Liver (tissue), 9 donors: Measurements from ENCODE around the gene MYMK. TPM values are rescaled to one million over a fixed set of nuclear protein-coding genes. Genes with fewer than 3 reads are reported as not detected.

ENCODE experiments used
- DNase-seq: peaks from one replicate; pipeline ENCODE4 v3.0.0-alpha.2; 2017; ENCODE audit warnings: low spot score
- H3K27ac ChIP-seq, 2 donors: one replicate each; pipeline ENCODE4 v1.7.0; 2013; ENCODE audit warnings: inconsistent platforms in 2 of 2, low read length in 2 of 2, control low read depth in 1 of 2, low read depth in 1 of 2, mild to moderate bottlenecking in 1 of 2
- H3K27me3 ChIP-seq, 4 donors: one replicate each; pipeline versions ENCODE4 v1.6.1 to v1.7.0; 2013; ENCODE audit warnings: low read length in 3 of 4, inconsistent platforms in 1 of 4, mild to moderate bottlenecking in 1 of 4, moderate library complexity in 1 of 4; ENCODE audit not compliant: control insufficient read depth in 4 of 4, insufficient read depth in 4 of 4
- H3K36me3 ChIP-seq, 4 donors: one replicate each; pipeline versions ENCODE4 v1.6.1 to v1.7.0; 2013; ENCODE audit warnings: low read length in 3 of 4, mild to moderate bottlenecking in 3 of 4, low read depth in 1 of 4, moderate library complexity in 1 of 4; ENCODE audit not compliant: control insufficient read depth in 4 of 4, insufficient read depth in 3 of 4
- H3K4me1 ChIP-seq, 4 donors: one replicate each; pipeline versions ENCODE4 v1.6.1 to v1.7.0; 2013; ENCODE audit warnings: low read length in 3 of 4, mild to moderate bottlenecking in 3 of 4, moderate library complexity in 1 of 4; ENCODE audit not compliant: control insufficient read depth in 4 of 4, insufficient read depth in 4 of 4
- H3K4me3 ChIP-seq, 3 donors: one replicate each; pipeline versions ENCODE4 v1.6.1 to v1.7.0; 2013; ENCODE audit warnings: low read length in 3 of 3, control low read depth in 1 of 3, low read depth in 1 of 3, mild to moderate bottlenecking in 1 of 3
- H3K9ac ChIP-seq, 2 donors: one replicate each; pipeline ENCODE4 v1.7.0; 2013; ENCODE audit warnings: low read length in 2 of 2, mild to moderate bottlenecking in 2 of 2, moderate library complexity in 2 of 2, control low read depth in 1 of 2, low read depth in 1 of 2
- H3K9me3 ChIP-seq, 4 donors: one replicate each; pipeline versions ENCODE4 v1.6.1 to v1.7.0; 2013; ENCODE audit warnings: low read length in 3 of 4; ENCODE audit not compliant: control insufficient read depth in 4 of 4
- EGR1 ChIP-seq, 2 donors: IDR thresholded peaks; 2 replicates each; pipeline ENCODE4 v1.6.1; 2016 to 2018; ENCODE audit warnings: antibody characterized with exemption in 2 of 2, low read depth in 2 of 2
- FOXA2 ChIP-seq: IDR thresholded peaks from 2 replicates; pipeline ENCODE4 v1.6.1; 2016; ENCODE audit warnings: antibody characterized with exemption
- HNF4A ChIP-seq, 2 donors: conservative IDR thresholded peaks; 2 replicates each; pipeline ENCODE4 v1.6.1; 2016; ENCODE audit warnings: antibody characterized with exemption in 2 of 2, mild to moderate bottlenecking in 2 of 2
- JUND ChIP-seq, 2 donors: IDR thresholded peaks; 2 replicates each; pipeline ENCODE4 v1.6.1; 2016; ENCODE audit warnings: antibody characterized with exemption in 2 of 2
- MAX ChIP-seq: IDR thresholded peaks from 2 replicates; pipeline ENCODE4 v1.6.1; 2016; ENCODE audit warnings: antibody characterized with exemption
- NR2F2 ChIP-seq: IDR thresholded peaks from 2 replicates; pipeline ENCODE4 v1.6.1; 2016; ENCODE audit warnings: antibody characterized with exemption
- RAD21 ChIP-seq, 2 donors: IDR thresholded peaks; 2 replicates each; pipeline ENCODE4 v1.6.1; 2016; ENCODE audit warnings: antibody characterized with exemption in 2 of 2, mild to moderate bottlenecking in 2 of 2
- RXRA ChIP-seq, 2 donors: IDR thresholded peaks; 2 replicates each; pipeline ENCODE4 v1.6.1; 2017 to 2018; ENCODE audit warnings: antibody characterized with exemption in 2 of 2, mild to moderate bottlenecking in 1 of 2
- SP1 ChIP-seq: IDR thresholded peaks from 2 replicates; pipeline ENCODE4 v1.6.1; 2018; ENCODE audit warnings: antibody characterized with exemption, mild to moderate bottlenecking
- TAF1 ChIP-seq: conservative IDR thresholded peaks from 2 replicates; pipeline ENCODE4 v1.6.1; 2016; ENCODE audit warnings: antibody characterized with exemption, mild to moderate bottlenecking
- ZBTB33 ChIP-seq: IDR thresholded peaks from 2 replicates; pipeline ENCODE4 v1.6.1; 2016; ENCODE audit warnings: antibody characterized with exemption
- WGBS: extraction: QIAGEN DNeasy Blood & Tissue Kit; methylation state at CpG from one replicate; pipeline ENCODE4 v1.1.7; 2013; 5-methylcytosine and 5-hydroxymethylcytosine counted together
- polyA plus RNA-seq, 2 donors: library from polyadenylated mRNA; stranded (reverse) in 1 of 2; unstranded in 1 of 2; fragments of 200-250 nt in 1 of 2; fragments of >200 nt in 1 of 2; fragmentation: Nextera tagmentation in 1 of 2; extraction: Ambion mirVana in 1 of 2; gene quantifications; one replicate each; pipeline versions ENCODE4 v1.2.1 to v1.2.3, GENCODE V29; 2013 to 2015
- total RNA-seq, 2 donors: library from RNA; depleted of rRNA; stranded (reverse); fragments of >200 nt; gene quantifications; one replicate each; pipeline ENCODE4 v1.2.3, GENCODE V29; 2014
- TF ChIP-seq, protein P1 (sequence below): IDR thresholded peaks from 2 replicates; pipeline ENCODE4 v1.6.1; 2016; ENCODE audit warnings: antibody characterized with exemption
- donor health status: healthy.
- donor health status: healthy.
- donor health status: healthy.
- donor health status: healthy.
- donor health status: healthy.

Gene MYMK
- total and polyA plus RNA-seq, 4 donors = not detected

DNA sequence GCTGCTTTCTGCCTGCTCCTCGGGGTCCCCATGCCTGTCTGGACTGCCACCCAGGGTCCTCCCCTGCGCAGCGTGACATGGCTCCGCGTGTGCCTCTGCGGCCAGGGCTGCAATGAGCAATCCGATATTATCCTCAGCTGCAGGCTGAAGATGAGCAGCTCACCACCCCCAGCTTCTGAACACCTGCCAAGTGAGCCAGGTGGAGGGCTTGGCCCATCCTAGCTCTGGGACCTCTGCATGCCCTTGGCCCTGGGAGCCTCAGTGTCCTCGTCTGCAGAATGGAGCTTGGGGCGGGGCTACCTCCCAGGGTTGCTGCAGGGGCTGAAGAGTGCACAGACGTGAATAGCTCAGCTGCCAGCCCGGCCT, 4.1 kb upstream of the MYMK start:
- no peak overlapping the region for H3K27ac ChIP-seq
- no peaks in the 10 kb centered on the region for H3K36me3 ChIP-seq
- TF ChIP-seq MAX (no peak), EGR1 (IDR thresholded peaks at IDR 0.05; ENCODE audit: low read depth in 2 of 2) (no peak), HNF4A (conservative IDR thresholded peaks at IDR 0.05) (no peak), JUND (IDR thresholded peaks at IDR 0.05) (no peak), NR2F2 (no peak), TAF1 (no peak), ZBTB33 (no peak)
- TF ChIP-seq, protein P1, sequence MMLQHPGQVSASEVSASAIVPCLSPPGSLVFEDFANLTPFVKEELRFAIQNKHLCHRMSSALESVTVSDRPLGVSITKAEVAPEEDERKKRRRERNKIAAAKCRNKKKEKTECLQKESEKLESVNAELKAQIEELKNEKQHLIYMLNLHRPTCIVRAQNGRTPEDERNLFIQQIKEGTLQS = no peak
- H3K4me3 ChIP-seq = no peak overlapping the region
- peak overlapping the region in 1 of 2 donors; percentile 27 for H3K9ac ChIP-seq
- no peaks in the 10 kb centered on the region for H3K9me3 ChIP-seq
- H3K27me3 ChIP-seq = no peaks in the 10 kb centered on the region
- DNase-seq = no peak
- H3K4me1 ChIP-seq = peaks cover 0 to 43% (median 27%) of the 10 kb centered on the region in 4 donors
- 86% methylated on average over 11 of the region's 11 CpGs for WGBS

GRCh38 chr9:133528001-133528875, 3.5 kb upstream of the MYMK start:
- Histone ChIP-seq H3K9me3 (no peaks in the 10 kb centered on the region), H3K4me3 (no peak overlapping the region), H3K9ac (no peak overlapping the region), H3K27me3 (no peaks in the 10 kb centered on the region), H3K27ac (peak overlapping the region; percentile 5 to 69), H3K36me3 (no peaks in the 10 kb centered on the region), H3K4me1 (peaks cover 0 to 37% (median 22%) of the 10 kb centered on the region in 4 donors)
- 84% methylated on average over 22 of the region's 22 CpGs for WGBS
- DNase-seq = no peak
- no peak for TF ChIP-seq FOXA2
- TF ChIP-seq JUND (IDR thresholded peaks at IDR 0.05) = no peak
- no peak for TF ChIP-seq SP1
- TF ChIP-seq RXRA (IDR thresholded peaks at IDR 0.05) = no peak
- no peak for TF ChIP-seq MAX
- TF ChIP-seq TAF1 = no peak

GRCh38 chr9:133527444-133527920, 2.7 kb upstream of the MYMK start:
- Histone ChIP-seq H3K4me3 (no peak overlapping the region), H3K4me1 (peaks cover 0 to 40% (median 19%) of the 10 kb centered on the region in 4 donors), H3K9ac (no peak overlapping the region), H3K27ac (peak overlapping the region in 1 of 2 donors; percentile 69), H3K36me3 (no peaks in the 10 kb centered on the region), H3K27me3 (no peaks in the 10 kb centered on the region), H3K9me3 (no peaks in the 10 kb centered on the region)
- TF ChIP-seq JUND (IDR thresholded peaks at IDR 0.05) = no peak
- no peak for TF ChIP-seq HNF4A (conservative IDR thresholded peaks at IDR 0.05)
- peak in 1 of 2 donors; percentile 18 for TF ChIP-seq RAD21 (IDR thresholded peaks at IDR 0.05)
- TF ChIP-seq RXRA (IDR thresholded peaks at IDR 0.05) = peak in 1 of 2 donors; percentile 12
- 61% methylated on average over 18 of the region's 18 CpGs for WGBS
- no peak for DNase-seq
